Measurements from ENCODE around the gene OR2AG2. TPM values are rescaled to one million over a fixed set of nuclear protein-coding genes. Genes with fewer than 3 reads are reported as not detected.

Gene OR2AG2
- total RNA-seq, 2 donors from 2014 or later, result 0.47 TPM; not detected in 1

- no peaks in the 10 kb centered on the region for H3K9me3 ChIP-seq
- no peaks in the 10 kb centered on the region for H3K27me3 ChIP-seq
- DNase-seq, result no peak
- H3K4me1 ChIP-seq, result no peaks in the 10 kb centered on the region
- H3K9ac ChIP-seq (ENCODE audit: low read depth in 2 of 2, low read length in 2 of 2), result peak overlapping the region in 1 of 2 donors; percentile 51
- peak overlapping the region; percentile 12 for H3K4me3 ChIP-seq
- H3K27ac ChIP-seq, result peak overlapping the region; percentile 75
- intact Hi-C loops (cut with DNase I), result no loop called here
- TF ChIP-seq CTCF (IDR thresholded peaks at IDR 0.05), result no peak
- no peaks in the 10 kb centered on the region for H3K36me3 ChIP-seq
Observed at GRCh38 chr11:6746626-6747025, 25.1 kb downstream of the OR2AG2 start.

GRCh38 chr11:6746086-6746618, 25.6 kb downstream of the OR2AG2 start:
- no peaks in the 10 kb centered on the region for H3K27me3 ChIP-seq
- H3K4me3 ChIP-seq, result peak overlapping the region; percentile 12
- no peaks in the 10 kb centered on the region for H3K36me3 ChIP-seq
- TF ChIP-seq CTCF (IDR thresholded peaks at IDR 0.05), result no peak
- no peaks in the 10 kb centered on the region for H3K4me1 ChIP-seq
- peak overlapping the region; percentile 31 to 51 for H3K9ac ChIP-seq (ENCODE audit: low read depth in 2 of 2, low read length in 2 of 2)
- intact Hi-C loops (cut with DNase I), result no loop called here
- DNase-seq, result peak; percentile 24
- peak overlapping the region; percentile 75 for H3K27ac ChIP-seq
- H3K9me3 ChIP-seq, result no peaks in the 10 kb centered on the region

GRCh38 chr11:6745465-6746015, 26.2 kb downstream of the OR2AG2 start:
- H3K4me3 ChIP-seq, result peak overlapping the region; percentile 12
- no peaks in the 10 kb centered on the region for H3K4me1 ChIP-seq
- H3K9me3 ChIP-seq, result no peaks in the 10 kb centered on the region
- intact Hi-C loops (cut with DNase I), result no loop called here
- no peak for TF ChIP-seq CTCF (IDR thresholded peaks at IDR 0.05)
- H3K27me3 ChIP-seq, result no peaks in the 10 kb centered on the region
- no peaks in the 10 kb centered on the region for H3K36me3 ChIP-seq
- DNase-seq, result no peak
- peak overlapping the region; percentile 75 for H3K27ac ChIP-seq
- peak overlapping the region in 1 of 2 donors; percentile 51 for H3K9ac ChIP-seq (ENCODE audit: low read depth in 2 of 2, low read length in 2 of 2)

- peak overlapping the region; percentile 12 for H3K4me3 ChIP-seq
- no peak for TF ChIP-seq CTCF (IDR thresholded peaks at IDR 0.05)
- DNase-seq, result no peak
- H3K36me3 ChIP-seq, result no peaks in the 10 kb centered on the region
- no peaks in the 10 kb centered on the region for H3K9me3 ChIP-seq
- H3K9ac ChIP-seq (ENCODE audit: low read depth in 2 of 2, low read length in 2 of 2), result no peak overlapping the region
- no peaks in the 10 kb centered on the region for H3K4me1 ChIP-seq
- intact Hi-C loops (cut with DNase I), result no loop called here
- no peaks in the 10 kb centered on the region for H3K27me3 ChIP-seq
- H3K27ac ChIP-seq, result peak overlapping the region; percentile 75
Observed at GRCh38 chr11:6745018-6745417, 26.8 kb downstream of the OR2AG2 start.

- H3K4me3 ChIP-seq, result no peak overlapping the region
- no peak overlapping the region for H3K9ac ChIP-seq (ENCODE audit: low read depth in 2 of 2, low read length in 2 of 2)
- intact Hi-C loops (cut with DNase I), result no loop called here
- DNase-seq, result no peak
- H3K27ac ChIP-seq, result no peak overlapping the region
- no peaks in the 10 kb centered on the region for H3K36me3 ChIP-seq
- no peaks in the 10 kb centered on the region for H3K9me3 ChIP-seq
- no peaks in the 10 kb centered on the region for H3K27me3 ChIP-seq
- no peak for TF ChIP-seq CTCF (IDR thresholded peaks at IDR 0.05)
- H3K4me1 ChIP-seq, result no peaks in the 10 kb centered on the region
Observed at GRCh38 chr11:6742260-6742659, 29.5 kb downstream of the OR2AG2 start.
